NCI-H510A treated with DMSO at 0.1 percent for 48 hours (cell line): Measurements from ENCODE around the gene FGGY.
"Not testable (repeated sequence)": the region's sequence is repeated elsewhere in the genome, so short reads cannot be mapped to it uniquely, and the experiment has no call there.

Source experiments
- DNase-seq: peaks from one replicate; lab custom pipeline; 2025; lab: John Stamatoyannopoulos, UW

FGGY gene

GRCh38 chr1:59545830-59546229 is 248.9 kb downstream of the FGGY start:
- no peak for DNase-seq

GRCh38 chr1:59549066-59549837 is 252.4 kb downstream of the FGGY start:
- no peak for DNase-seq

- no peak for DNase-seq
Measured at GRCh38 chr1:59549903-59550302, 253.0 kb downstream of the FGGY start.

DNA sequence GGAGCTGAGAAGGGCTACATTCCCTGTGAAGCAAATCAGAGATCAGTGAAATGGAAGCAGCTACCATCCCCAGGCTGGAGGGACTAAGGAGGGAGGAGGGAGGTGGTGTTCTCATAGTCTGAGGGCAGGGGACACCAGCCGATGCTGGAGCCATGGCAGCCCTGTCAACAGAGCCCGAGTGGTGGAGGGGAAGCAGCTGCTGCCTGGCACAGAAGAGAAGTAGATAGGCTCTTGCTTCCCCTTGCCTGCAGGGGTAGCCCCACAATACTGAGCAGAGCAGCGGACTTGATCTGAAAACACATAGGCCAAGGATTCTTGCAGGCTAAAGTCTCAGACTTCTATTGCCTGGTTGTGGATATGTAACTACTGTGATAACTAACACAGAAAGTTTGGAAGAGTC is 255.1 kb downstream of the FGGY start:
- no peak for DNase-seq

- DNase-seq = no peak
Measured at GRCh38 chr1:59553371-59553770, 256.5 kb downstream of the FGGY start.

DNA sequence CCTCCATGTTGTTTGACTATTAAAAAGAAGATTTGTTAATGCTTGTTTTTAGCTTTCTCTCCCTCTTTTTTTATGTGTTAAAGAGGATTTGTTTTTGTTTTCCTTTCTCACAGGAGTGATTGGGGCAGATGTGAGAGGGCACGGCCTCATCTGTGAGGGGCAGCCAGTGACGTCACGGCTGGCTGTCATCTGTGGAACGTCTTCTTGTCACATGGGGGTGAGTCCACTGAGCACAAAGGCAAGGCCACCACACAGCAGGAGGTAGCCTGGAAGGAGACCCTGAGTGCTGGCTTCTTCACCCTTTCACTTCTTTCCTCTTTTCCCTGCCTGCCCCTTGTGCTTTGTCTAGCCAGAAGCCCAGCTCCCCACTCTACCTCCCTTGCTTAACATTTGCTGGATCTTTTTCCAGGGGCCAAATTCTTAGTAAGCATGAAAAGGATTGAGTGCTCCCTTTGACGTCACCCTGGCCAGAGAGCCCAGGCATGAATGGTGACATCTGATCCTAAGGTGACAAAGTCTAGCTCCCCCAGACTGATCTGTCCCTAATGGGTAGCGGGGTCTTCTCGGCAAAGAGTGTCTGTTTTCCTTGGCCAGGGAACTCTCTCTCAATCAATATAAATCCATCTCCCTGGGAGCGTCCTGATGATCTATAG is 257.2 kb downstream of the FGGY start:
- DNase-seq = no peak

DNA sequence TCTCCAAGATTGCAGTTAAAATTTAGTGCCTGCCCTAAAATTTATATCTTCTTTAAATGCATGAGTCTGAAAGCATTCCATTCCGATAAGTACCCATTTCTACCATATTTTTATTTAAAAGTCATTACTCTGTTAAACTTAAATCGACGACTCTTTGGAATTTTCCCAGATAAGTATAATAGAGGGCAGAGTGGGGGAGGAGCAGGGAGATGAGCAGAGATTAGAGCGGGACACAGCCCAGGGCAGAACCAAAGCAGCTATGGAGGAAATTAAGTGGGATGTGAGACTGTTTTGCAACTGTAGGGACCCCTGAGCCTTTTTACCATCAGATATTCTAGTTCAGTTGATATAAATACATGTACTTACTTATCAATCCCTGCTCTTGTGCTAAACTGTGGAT is 257.9 kb downstream of the FGGY start:
- DNase-seq = no peak

DNA sequence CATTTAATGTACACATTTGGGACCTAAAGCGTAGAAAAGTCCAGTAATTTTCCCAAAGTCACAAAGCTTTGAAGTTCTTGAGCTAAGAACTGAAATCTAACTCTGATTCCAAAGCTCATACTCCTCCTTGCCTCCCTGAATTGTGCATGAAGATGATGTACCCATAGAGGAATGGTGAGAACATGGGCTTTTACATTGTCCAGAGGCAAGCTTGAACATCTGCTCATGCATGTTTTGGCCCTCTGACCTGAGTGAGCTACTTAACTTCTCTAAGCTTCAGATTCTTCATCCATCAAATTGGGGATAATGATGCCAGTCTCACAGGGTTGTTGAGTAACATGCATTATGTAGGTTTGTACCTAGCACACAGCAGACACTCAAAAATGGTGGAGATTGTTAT is 259.5 kb downstream of the FGGY start:
- DNase-seq = no peak

GRCh38 chr1:59556802-59557548 is 260.1 kb downstream of the FGGY start:
- DNase-seq = peak; percentile 47

DNA sequence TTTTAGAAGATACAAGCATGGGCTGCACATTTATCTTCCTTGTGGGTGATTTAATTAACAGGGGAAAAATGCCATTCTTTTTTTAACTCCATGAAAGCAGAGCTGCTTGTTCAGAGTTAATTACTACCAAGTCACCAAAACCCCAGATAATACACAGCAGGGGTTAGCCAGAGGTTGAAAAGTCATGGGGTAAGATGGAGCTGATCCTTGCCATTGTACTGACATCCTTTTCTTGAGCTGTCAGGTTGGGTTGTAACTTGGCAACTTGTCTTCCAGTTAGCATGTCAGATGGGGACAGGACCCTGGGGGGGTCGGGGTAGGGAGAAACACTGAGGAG is 260.6 kb downstream of the FGGY start:
- no peak for DNase-seq

DNA sequence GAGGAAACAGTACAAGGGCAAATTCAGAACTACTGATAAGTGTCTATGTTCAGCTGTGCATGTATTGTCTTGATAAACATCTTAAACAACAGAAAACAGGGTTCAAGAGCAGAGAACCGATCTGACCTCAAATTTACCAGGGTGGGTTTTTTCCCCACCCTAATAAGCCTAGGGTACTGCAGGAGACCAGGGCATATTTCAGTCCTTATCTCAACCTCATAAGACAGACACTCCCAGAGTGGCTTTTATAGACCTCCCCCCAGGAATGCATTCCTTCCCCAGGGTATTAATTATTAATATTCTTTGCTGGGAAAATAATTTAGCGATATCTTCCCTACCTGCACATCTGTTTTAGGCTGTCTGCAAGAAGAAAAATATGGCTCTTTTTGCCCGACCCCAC is 261.7 kb downstream of the FGGY start:
- DNase-seq = not testable (repeated sequence)

- no peak for DNase-seq
Measured at GRCh38 chr1:59560807-59561450, 264.0 kb downstream of the FGGY start.

DNA sequence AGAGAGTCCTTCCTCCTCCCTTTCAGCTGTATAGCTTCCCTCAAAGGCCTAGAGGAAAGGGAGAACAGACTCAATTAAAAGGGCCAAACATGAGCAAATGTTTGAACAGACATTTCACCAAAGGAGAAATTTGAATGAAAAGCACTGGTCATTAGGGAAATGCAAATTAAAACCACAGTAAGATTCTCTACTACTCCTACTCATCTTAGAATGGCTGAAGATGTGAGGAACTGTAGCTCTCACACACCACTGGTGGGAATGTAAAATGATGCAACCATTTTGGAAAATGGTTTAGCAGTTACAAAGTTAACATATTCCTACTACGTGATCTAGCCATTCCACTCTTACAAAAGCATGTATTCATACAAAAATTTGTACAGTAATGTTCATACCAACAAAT is 264.9 kb downstream of the FGGY start:
- no peak for DNase-seq

- DNase-seq = no peak
Measured at GRCh38 chr1:59564192-59564891, 267.4 kb downstream of the FGGY start.

GRCh38 chr1:59565611-59566410 is 268.9 kb downstream of the FGGY start:
- DNase-seq = no peak

DNA sequence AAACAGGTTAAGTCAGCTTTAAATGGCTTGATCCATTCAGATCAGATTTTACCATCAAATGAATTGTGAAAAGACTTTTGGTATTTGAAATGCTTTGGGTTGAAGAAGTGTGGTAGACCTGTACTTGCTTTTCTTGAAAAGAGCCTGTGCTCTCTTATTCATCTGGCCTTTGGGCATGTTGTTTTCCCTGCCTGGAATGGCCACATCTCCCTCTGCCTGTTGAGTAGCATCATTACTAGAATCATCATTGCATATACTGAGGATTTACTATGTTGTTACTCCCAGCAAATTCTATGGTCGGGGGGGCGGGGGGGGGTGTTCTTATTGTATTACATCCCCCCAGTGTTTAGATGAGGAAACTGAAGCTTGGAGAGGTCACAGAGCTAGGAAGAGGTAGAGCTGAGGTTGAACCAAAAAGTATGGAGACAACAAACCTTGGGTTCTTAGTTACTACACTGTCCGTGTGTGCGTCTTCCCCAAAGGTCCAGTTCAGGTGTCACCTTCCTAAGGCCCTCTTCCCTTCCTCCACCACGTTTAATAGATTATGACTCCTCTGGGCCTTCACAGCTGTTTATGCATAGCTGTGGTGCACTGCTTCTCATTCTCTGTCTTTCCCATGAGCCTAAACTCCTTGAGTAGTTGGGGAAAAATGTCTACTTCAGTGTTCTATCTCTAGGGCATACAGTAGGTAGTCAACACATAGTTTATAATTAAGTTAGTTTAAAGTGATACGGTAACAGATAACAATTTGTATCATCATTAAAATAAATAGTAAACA is 271.5 kb downstream of the FGGY start:
- no peak for DNase-seq

DNA sequence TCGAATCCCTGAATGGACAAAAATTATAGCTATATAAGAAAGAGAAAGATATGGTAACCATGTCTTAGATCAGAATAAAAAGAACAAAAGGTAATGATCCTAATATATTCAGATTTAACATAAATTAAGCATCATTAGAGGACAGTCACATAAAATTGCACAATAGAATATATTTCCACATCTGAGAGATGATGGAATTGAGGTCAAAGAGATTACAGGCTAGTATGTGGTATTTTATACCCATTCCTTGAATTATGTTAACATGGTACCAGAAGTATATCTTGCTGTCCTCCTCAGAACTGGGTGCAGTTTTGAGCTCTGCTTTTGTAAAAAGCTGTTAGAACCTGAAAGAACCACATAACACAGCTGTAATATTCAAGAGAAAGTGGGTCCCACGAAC is 272.3 kb downstream of the FGGY start:
- DNase-seq = no peak

GRCh38 chr1:59570524-59570923 is 273.6 kb downstream of the FGGY start:
- peak; percentile 74 for DNase-seq

GRCh38 chr1:59574085-59574484 is 277.2 kb downstream of the FGGY start:
- no peak for DNase-seq

DNA sequence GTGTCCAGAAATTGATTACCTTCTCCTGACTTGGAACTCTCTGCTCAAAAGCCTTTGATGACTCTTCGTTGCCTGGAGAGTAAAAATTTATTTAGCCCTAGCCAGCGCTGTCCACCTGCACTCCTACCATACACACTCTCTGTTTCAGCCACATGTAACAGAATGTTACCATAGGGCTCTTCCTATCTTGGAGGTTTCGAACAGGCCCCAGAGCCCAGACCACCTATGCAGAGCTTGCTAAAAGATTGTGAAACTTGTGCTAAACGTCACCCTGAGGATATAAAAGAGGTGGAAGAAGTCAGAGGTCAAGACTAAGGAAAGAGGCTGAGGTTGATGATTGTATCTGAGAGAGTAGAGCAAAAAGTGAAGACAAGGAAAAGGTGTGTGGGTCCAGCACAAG is 280.9 kb downstream of the FGGY start:
- DNase-seq = no peak
